Urothelium cell line (cell line): Measurements from ENCODE around the gene POLR1B.
"Not testable (repeated sequence)": the region's sequence is repeated elsewhere in the genome, so short reads cannot be mapped to it uniquely, and the experiment has no call there.

Source experiments
- DNase-seq: peaks from one replicate; pipeline ENCODE4 v3.0.0; 2011; ENCODE audit warnings: low spot score, mixed read lengths
- FAIRE-seq: peaks from 2 replicates; lab custom pipeline; 2011; peaks lifted over from hg19 to GRCh38; lab: Jason Lieb, UNC

POLR1B gene

DNA sequence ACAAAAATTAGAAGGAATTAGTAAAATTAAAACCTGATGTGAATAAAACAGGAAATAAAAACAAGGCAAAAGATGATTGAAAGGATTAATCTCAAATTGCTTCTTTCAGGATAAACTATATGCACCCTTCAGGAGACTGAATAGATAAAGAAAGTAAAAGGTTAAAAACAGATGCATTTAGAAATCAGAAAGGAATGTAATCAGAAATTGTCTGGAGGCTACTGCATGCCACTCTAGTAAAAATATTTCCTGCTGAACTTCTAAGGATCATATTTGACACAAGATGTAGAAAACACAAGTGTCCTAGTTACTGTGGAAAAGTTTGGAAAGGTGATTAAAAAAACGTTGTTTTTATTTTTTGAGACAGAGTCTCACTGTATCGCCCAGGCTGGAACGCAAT is 58.4 kb downstream of the POLR1B start:
- DNase-seq (no peak), FAIRE-seq (no peak)

DNA sequence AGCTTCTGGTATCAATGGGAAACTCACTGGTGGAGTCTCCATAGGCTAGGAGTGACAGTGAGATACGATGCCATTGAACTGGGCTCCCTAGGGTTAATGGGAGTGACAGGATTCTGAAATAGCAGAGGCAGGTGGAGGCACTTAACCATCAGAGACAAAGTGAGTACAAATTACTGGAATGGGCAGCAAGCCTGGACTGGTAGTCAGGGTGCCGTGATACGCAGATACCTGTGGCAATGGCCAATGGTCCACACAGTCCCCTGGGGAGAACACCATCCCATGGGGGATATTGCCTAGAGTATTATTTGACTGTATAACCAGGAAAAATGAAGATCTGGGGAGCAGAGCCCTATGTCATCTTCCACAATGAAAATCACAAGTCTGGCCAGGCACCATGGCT is 59.5 kb downstream of the POLR1B start:
- FAIRE-seq, result no peak
- no peak for DNase-seq

DNA sequence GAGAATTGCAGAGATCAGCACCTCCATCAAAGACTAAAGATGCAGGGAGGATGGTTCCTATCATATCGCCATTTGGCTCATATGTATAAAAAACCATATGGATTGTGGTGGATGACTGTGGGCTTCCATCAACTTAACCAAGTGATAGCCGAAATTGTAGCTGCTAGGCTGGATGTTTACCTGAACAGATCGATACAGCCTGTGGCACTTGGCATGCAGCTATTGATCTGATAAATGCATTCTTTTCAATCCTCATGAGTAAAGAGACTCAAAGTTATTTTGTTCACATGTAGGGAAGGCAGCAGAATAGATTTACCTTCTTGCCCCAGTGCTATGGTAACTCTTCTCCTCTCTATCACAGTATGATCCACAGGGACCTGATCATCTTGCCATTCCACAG is 60.7 kb downstream of the POLR1B start:
- FAIRE-seq (no peak), DNase-seq (no peak)

DNA sequence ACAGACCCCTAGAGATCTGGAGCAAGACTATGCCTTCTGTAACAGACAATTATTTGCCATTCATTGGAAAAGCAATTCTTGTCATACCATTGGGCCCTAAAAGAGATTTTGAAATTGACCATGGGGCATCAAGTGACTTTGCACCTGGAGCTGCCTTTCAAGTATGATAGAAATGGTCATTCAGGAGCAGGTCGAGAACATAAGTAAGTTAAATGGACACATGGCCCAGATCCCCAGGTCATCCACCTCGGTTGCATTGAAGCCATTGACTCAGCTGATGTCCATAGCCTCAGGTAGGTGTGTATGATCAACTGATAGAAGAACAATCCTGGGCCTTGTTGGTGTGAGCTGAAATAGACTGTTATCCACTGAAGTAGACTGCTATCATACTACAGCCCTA is 61.5 kb downstream of the POLR1B start:
- DNase-seq (no peak), FAIRE-seq (no peak)

DNA sequence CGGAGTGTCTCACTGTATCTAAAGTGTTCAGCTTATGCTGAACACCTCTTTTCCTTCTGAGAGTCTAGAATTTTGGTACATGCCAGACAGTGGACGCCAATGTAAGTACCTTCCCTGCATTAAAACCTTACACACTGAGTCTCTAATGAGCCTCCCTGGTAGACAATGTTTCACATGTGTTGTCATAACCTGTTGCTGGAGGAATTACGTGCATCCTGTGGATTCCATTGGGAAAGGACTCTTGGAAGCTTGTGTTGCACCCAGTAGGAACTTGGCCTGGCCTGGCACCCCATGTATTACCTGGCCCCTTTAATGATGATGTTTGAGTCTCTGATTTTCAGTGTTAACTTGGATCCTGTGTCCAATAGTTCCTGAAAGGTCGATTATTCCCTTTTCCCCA is 62.7 kb downstream of the POLR1B start:
- no peak for FAIRE-seq
- DNase-seq, result no peak

DNA sequence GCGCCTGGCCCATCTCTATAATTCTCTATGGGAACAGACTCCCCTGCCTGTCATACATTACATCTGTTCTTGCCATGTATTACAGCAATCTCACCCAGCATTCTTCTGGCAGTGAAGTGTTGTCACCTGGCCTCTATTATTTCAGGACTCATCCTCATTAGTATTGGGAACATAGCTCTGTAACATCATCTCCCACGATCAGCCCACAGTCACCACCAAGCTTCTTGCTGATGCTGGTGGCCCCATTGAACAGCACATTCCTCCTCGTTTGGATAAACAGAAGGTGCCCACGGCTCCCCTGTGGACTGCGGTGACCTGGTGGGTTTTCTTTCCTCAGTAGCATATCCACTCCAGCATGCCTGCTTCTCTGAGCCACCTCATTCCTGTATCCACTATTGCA is 63.7 kb downstream of the POLR1B start:
- no peak for DNase-seq
- FAIRE-seq, result no peak

DNA sequence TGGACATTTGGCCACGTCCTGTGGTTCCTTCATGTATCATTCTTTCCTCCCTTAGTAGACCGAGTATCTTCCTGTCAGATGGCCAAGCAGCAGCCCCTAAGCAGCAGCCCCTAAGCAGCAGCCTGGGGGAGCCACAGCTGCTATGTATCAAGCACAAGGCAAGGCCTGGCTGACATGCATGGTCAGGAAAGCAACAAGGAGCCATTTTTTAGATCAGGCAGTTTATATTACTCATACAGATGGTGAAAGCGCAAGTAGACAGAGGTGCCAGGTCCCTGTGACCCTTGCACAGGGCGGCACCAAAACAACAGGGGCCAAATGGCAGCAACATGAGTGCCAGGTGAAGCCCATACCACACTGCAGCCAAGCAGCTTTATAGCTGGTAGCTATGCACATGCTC is 64.3 kb downstream of the POLR1B start:
- DNase-seq (no peak), FAIRE-seq (no peak)

DNA sequence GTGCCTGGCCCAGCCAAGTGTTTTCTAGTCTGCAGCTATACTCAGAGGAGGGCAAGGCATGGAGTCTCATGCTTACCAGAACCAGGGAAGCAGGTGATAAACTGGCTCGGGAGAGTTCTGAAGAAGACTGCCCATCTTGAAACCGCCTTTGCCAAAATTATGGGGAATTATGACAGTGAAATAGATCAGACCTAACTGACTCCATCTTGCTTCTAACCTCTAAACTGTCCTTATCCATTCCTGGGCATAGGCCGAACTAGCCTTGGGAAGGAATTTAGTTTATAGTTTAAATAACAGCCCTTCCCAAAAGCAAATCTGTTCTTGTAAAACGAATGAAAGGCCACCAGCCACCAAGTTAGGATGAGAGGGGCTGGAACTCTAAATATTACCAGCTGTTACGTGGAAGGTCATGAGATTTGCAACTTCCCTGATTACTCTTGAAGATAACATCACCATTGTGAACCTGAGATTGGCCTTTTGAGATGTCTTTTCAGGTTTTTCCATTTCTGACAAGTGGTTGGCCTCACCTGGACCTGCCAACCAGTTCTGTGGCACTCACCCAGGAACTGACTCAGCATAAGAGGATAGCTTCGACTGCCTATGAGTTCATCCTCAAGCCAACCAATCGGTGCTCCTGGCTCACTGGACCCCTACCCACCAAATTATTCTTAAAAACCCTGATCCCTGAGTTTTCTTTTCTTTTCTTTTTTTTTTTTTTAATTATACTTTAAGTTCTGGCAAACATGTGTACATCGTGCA is 65.6 kb downstream of the POLR1B start:
- DNase-seq (no peak), FAIRE-seq (no peak)

DNA sequence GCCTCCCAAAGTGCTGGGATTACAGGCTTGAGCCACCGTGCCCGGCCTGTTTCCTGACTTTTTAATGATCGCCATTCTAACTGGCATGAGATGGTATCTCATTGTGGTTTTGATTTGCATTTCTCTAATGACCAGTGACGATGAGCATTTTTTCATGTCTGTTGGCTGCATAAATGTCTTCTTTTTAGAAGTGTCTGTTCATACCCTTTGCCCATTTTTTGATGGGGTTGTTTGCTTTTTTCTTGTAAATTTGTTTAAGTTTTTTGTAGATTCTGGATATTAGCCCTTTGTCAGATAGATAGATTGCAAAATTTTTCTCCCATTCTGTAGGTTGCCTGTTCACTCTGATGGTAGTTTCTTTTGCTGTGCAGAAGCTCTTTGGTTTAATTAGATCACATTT is 67.1 kb downstream of the POLR1B start:
- not testable (repeated sequence) for FAIRE-seq

DNA sequence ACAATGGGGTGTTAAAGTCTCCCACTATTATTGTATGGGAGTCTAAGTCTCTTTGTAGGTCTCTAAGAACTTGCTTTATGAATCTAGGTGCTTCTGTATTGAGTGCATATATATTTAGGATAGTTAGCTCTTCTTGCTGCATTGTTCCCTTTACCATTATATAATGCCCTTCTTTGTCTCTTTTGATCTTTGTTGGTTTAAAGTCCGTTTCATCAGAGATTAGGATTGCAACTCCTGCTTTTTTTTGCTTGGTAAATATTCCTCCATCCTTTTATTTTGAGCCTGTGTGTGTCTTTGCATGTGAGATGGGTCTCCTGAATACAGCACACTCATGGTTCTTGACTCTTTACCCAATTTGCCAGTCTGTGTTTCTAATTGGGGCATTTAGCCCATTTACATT is 70.0 kb downstream of the POLR1B start:
- not testable (repeated sequence) for DNase-seq, FAIRE-seq

More for the DNA sequence above, 67.1 kb downstream of the POLR1B start:
- DNase-seq, result not testable (repeated sequence)

DNA sequence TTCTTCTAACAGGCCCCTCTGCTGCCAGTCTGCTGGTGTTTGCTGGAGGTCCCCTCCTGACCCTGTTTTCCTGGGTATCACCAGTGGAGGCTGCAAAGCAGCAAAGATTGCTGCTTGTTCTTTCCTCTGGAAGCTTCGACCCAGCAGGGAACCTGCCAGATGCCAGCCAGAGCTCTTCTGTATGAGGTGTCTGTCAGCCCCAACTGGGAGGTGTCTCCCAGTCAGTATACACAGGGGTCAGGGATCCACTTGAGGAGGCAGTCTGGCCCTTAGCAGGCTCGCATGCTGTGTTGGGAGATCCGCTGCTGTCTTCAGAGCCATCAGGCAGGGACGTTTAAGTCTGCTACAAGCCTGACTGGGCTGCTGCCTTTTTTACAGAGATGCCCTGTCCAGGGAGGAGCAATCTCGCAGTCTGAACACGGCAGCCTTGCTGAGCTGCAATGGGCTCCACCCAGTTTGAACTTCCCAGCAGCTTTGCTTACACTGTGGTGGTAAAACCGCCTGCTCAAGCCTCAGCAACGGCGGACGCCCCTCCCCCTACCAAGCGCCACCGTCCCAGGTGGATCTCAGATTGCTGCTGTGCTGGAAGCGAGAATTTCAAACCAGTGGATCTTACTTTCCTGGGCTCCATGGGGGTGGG is 72.1 kb downstream of the POLR1B start:
- no peak for FAIRE-seq
- DNase-seq, result no peak

DNA sequence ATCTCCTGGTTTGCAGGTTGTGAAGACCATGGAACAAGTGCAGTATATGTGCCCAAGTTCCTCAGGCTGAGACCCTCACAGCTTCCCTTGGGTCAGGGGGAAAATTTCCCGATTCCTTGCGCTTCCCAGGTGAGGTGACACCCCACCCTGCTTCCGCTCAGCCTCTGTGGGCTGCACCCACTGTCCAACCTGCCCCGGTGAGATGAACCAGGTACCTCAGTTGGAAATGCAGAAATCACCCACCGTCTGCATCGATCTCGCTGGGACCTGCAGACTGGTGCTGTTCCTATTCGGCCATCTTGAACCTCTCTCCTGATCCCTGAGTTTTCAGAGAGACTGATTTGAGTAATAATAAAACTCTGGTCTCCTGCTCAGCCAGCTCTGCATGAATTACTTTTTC is 72.8 kb downstream of the POLR1B start:
- DNase-seq (no peak), FAIRE-seq (no peak)

DNA sequence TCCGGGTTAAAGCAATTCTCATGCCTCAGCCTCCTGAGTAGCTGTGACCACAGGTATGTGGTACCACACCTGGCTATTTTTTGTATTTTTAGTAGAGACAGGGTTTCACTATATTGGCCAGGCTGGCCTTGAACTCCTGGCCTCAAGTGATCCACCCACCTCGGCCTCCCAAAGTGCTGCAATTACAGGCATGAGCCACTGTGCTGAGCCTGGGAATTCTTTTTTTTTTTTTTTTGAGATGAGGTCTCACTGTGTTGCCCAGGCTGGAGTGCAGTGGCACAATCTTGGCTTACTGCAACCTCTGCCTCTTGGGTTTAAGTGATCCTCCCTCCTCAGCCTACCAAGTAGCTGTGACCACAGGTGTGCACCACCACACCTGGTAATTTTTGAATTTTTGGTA is 73.5 kb downstream of the POLR1B start:
- not testable (repeated sequence) for FAIRE-seq, DNase-seq

DNA sequence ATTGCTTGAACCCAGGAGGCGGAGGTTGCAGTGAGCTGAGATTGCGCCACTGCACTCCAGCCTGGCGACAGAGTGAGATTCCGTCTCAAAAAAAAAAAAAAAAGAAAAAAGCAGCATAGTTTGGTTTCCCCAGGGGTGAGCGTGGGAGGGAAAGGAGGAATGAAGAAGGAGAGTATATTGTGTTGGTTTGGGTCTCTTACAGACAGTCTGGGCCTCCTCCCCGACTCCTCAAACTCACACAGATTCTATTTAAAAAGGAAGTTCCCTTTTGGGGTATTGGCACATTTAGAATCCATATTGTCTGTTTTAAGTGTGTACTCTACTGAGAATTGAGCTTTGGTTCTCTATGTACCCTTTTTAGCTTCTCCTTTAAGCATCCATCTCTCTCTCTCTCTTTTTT is 76.1 kb downstream of the POLR1B start:
- FAIRE-seq (no peak), DNase-seq (no peak)

DNA sequence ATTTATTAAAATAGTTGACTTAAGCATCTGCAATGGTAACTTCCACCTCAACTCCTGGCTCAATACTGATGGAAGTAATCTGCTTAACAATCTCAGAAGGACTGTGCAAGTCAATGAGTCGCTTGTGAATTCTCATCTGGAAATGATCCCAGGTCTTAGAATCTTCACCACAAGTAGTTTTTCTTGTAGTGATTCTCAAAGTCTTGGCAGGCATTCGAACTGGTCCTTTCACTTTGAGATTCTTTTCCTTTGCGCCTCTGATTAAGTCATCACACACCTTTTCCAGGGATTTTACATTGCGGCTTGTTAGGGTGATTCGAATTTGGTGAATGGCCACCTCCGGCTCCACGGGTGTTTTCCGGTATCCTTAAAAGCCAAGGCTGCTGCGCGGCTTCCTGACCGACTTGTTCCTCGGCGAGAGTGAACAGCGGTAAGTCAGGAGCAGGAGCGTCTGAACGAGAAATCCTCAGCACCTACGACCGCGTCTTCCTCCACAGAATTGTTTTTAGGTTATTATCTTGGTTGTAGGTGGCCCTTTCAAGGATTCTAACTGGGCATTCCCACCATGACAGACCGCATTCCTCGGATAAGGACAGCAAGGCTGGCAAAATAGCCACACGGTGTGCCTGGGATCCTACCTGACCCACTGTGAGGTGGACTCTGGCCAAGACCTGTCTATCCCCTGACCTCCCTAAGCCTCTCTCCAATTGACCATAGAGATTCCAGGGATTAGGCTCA is 79.7 kb downstream of the POLR1B start:
- no peak for FAIRE-seq
- no peak for DNase-seq

DNA sequence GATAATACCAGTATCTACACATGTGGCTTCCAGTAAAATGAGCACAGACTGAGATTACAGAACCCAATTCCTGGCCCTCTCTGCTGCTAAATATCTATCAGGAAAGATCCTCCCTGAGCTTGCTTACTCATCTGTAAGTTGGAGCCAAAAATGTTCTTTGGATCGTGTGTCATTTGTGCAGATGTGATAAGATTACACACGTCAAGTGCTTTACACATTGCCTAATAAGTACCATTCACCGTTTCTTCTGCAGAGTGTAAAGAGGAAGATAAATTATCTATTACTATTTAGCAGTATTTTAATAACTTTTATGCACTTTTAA is 80.2 kb downstream of the POLR1B start:
- DNase-seq (peak; percentile 36), FAIRE-seq (no peak)

DNA sequence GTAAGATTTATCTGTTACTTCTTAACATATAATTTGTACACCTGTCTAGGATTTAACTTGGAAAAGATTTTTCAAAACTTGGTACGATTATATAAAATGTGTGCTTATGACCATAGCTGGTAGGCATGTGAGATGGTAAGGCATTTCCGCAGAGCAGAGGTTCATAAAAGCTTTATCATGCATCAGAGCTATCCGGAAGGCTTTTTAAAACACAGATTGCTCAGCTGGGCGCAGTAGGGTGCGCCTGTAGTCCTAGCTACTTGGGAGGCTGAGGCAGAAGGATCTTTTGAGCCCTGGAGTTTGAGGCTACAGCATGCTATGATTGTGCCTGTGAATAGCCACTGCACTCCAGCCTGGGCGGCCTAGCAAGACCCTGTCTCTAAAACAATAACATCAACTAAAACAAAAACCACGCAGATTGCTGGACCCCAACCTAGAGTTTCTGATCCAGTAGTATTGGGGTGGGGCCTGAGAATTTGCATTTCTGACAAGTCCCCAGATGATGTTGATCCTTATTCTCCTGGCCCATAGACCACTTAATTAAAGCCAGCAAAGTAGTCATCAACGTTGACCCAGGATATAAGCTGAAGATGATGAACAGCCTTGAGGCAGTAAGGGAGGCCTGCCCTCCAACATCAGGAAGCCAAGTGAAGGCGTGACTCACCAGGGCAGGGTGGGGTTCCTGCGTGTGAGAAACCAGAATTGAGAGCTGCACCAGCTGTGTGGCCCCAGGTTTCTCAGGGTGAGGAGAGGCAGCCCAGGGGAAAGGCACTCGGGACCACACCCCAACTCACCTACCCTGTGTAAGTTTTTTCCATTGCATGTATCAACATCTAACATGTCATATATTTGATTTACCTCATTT is 81.9 kb downstream of the POLR1B start:
- no peak for FAIRE-seq
- peak; percentile 68 for DNase-seq

DNA sequence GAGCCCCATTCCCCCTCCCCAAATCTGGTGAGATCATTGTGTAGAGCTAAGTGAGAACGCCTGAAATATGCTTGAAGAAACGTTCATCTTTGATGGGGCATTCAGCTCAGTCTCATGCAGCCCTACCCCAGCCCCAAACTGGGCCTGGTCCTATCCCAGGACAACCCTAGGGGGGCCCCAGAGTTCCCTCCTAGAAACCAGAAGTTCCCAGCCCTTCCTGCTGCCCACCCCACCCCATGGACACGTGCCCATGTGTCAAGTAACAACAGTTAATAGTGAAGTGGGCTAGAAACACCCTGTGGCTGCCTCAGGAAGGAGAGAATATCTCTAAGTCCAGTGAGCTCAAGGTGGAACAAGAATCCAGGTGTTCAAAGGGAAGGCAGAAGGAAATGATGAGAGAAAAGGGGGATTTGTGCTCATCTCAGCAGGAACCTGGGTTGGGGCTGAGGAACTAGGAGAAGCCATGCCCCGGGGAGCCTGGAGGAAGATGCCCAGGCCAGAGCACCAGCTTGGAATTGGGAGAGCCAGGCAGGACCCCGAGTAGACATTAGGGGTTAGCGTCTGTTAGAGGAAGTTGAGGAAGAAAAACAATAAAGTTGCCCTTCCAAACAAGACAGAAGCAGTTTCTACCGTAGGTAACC is 83.3 kb downstream of the POLR1B start:
- FAIRE-seq (no peak), DNase-seq (no peak)

DNA sequence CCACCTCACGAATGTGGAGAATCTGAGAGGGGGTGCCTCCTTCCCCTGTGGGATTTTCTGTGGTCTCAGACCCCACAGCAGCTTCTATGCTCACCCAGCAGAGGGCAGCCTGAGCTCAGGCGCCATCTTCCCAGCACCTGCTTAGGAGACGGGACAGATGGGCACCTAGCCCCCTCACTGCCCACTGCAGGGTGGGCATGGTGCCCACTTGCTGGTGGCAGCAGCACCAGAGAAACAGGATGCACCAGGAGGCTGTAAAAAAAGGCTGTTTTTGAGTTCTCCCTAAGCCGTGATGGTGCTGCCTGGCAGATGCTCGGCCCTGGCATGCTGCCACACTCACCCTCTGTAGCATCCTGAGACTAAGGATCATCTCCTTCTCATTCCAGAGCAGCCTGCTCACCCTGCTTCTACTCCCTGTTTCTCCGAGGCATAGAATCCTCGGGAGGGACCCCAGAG is 84.4 kb downstream of the POLR1B start:
- FAIRE-seq (no peak), DNase-seq (peak; percentile 71)
